SK-N-SH (cell line): ENCODE results near the gene KCTD4. TPM values are rescaled to one million over a fixed set of nuclear protein-coding genes. Genes with fewer than 3 reads are reported as not detected.

ENCODE experiments used
- CTCF ChIA-PET: fragments of 300-600, 350-600 bp; formaldehyde crosslinking; extraction: SDS; loops from one replicate; lab custom pipeline; 2021; lab: Yijun Ruan, JAX
- POLR2A ChIA-PET: fragments of 350-600 bp; sonication (Branson Sonifier 250); formaldehyde crosslinking; extraction: SDS; loops from one replicate; lab custom pipeline; 2020; ENCODE audit warnings: antibody characterized with exemption, inconsistent platforms; lab: Yijun Ruan, JAX
- DNase-seq: peaks from one replicate; pipeline ENCODE4 v3.0.0; 2012
- H2AFZ ChIP-seq: fragments of 200-600 bp; sonication (generic); 2 replicates; pipeline ENCODE4 v1.8.1; 2016; ENCODE audit warnings: antibody characterized with exemption, mild to moderate bottlenecking, low read depth
- H3F3A ChIP-seq: fragments of 200-600 bp; sonication (generic); replicated peaks from 2 replicates; pipeline ENCODE3; 2016; ENCODE audit warnings: antibody characterized with exemption, mild to moderate bottlenecking; ENCODE audit not compliant: insufficient read depth
- H3K27ac ChIP-seq, 2 experiments: fragments of 200-500 bp in 1 of 2; fragments of 200-600 bp in 1 of 2; sonication (Bioruptor generic) in 1 of 2; sonication (generic), shearing (Covaris generic) in 1 of 2; 2 replicates each; pipeline versions ENCODE4 v1.5.1 to v1.6.1; 2014 to 2016; ENCODE audit warnings: low read depth in 2 of 2, inconsistent platforms in 1 of 2, low read length in 1 of 2, mild to moderate bottlenecking in 1 of 2, mixed read lengths in 1 of 2
- H3K27me3 ChIP-seq: fragments of 200-600 bp; sonication (generic), shearing (Covaris generic); 2 replicates; pipeline ENCODE4 v1.6.1; 2016; ENCODE audit warnings: mixed run types; ENCODE audit not compliant: insufficient read depth
- H3K36me3 ChIP-seq, 2 experiments: fragments of 200-500 bp in 1 of 2; fragments of 200-600 bp in 1 of 2; sonication (Bioruptor generic) in 1 of 2; sonication (generic) in 1 of 2; replicated peaks in 1 of 2; 2 replicates each; pipeline versions ENCODE3 to v1.5.1; 2014 to 2016; ENCODE audit warnings: low read length in 1 of 2, mild to moderate bottlenecking in 1 of 2; ENCODE audit not compliant: insufficient read depth in 2 of 2, control insufficient read depth in 1 of 2
- H3K4me1 ChIP-seq, 2 experiments: fragments of 200-500 bp in 1 of 2; fragments of 200-600 bp in 1 of 2; sonication (Bioruptor generic) in 1 of 2; sonication (generic), shearing (Covaris generic) in 1 of 2; 2 replicates each; pipeline versions ENCODE4 v1.5.1 to v1.6.1; 2014 to 2016; ENCODE audit warnings: low read depth in 1 of 2, low read length in 1 of 2, mixed run types in 1 of 2; ENCODE audit not compliant: insufficient read depth in 2 of 2, control insufficient read depth in 1 of 2
- H3K4me2 ChIP-seq: fragments of 200-600 bp; sonication (generic), shearing (Covaris generic); 2 replicates; pipeline ENCODE4 v1.6.1; 2017; ENCODE audit warnings: mixed run types
- H3K4me3 ChIP-seq, 2 experiments: fragments of 200-500 bp in 1 of 2; fragments of 200-600 bp in 1 of 2; sonication (Bioruptor generic) in 1 of 2; sonication (generic), shearing (Covaris generic) in 1 of 2; 2 replicates each; pipeline versions ENCODE4 v1.5.1 to v1.8.1; 2014 to 2016; ENCODE audit warnings: low read depth in 2 of 2, inconsistent platforms in 1 of 2, low read length in 1 of 2, mild to moderate bottlenecking in 1 of 2, mixed read lengths in 1 of 2, moderate library complexity in 1 of 2
- H3K79me2 ChIP-seq: fragments of 200-600 bp; sonication (generic); 2 replicates; pipeline ENCODE4 v1.8.1; 2017; ENCODE audit warnings: mild to moderate bottlenecking; ENCODE audit not compliant: insufficient read depth
- H3K9ac ChIP-seq: fragments of 200-600 bp; sonication (generic); 2 replicates; pipeline ENCODE4 v1.6.1; 2017; ENCODE audit warnings: mixed run types
- H3K9me2 ChIP-seq: fragments of 200-600 bp; sonication (generic); 2 replicates; pipeline ENCODE4 v1.6.1; 2017; ENCODE audit warnings: mixed run types
- H3K9me3 ChIP-seq: fragments of 200-600 bp; sonication (generic); 2 replicates; pipeline ENCODE4 v1.6.1; 2017; ENCODE audit warnings: mixed run types, mild to moderate bottlenecking, moderate library complexity
- H4K20me1 ChIP-seq: fragments of 200-600 bp; sonication (generic); 2 replicates; pipeline ENCODE4 v1.6.1; 2017; ENCODE audit warnings: mild to moderate bottlenecking, mixed run types; ENCODE audit not compliant: insufficient read depth
- CHD2 ChIP-seq: fragments of 150-350 bp; IDR thresholded peaks from 2 replicates; pipeline ENCODE4 v1.6.1; 2018; ENCODE audit warnings: low read length; ENCODE audit not compliant: partially characterized antibody
- CTCF ChIP-seq: fragments of 200-600 bp; sonication (generic); IDR thresholded peaks from 2 replicates; pipeline ENCODE4 v1.6.1; 2017; ENCODE audit warnings: antibody characterized with exemption, mild to moderate bottlenecking, moderate library complexity
- EP300 ChIP-seq, 2 experiments: IDR thresholded peaks; 2 replicates each; pipeline versions ENCODE4 v1.4.0 to v1.6.1; 2012; ENCODE audit warnings: borderline replicate concordance in 1 of 2, low read depth in 1 of 2, low read length in 1 of 2
- FOXJ3 ChIP-seq: sonication (generic); formaldehyde crosslinking; IDR thresholded peaks from 2 replicates; pipeline ENCODE4 v1.5.1; 2020; ENCODE audit warnings: mild to moderate bottlenecking, missing genetic modification reagents
- GATA2 ChIP-seq: sonication (generic); formaldehyde crosslinking; IDR thresholded peaks from 2 replicates; pipeline ENCODE4 v1.5.0; 2020; ENCODE audit warnings: mild to moderate bottlenecking, missing genetic modification reagents
- JUND ChIP-seq: IDR thresholded peaks from 2 replicates; pipeline ENCODE4 v1.4.0; 2012
- MXI1 ChIP-seq: IDR thresholded peaks from 2 replicates; pipeline ENCODE4 v1.6.1; 2012; ENCODE audit warnings: mild to moderate bottlenecking, low read depth, low read length, improper control_type of control experiment
- PBX3 ChIP-seq: IDR thresholded peaks from 2 replicates; pipeline ENCODE4; 2012
- RAD21 ChIP-seq: IDR thresholded peaks from 2 replicates; pipeline ENCODE4 v1.6.1; 2012; ENCODE audit warnings: mild to moderate bottlenecking, low read length
- SMC3 ChIP-seq: IDR thresholded peaks from 2 replicates; pipeline ENCODE4 v1.6.1; 2012; ENCODE audit warnings: low read depth, low read length, improper control_type of control experiment
- TAF1 ChIP-seq: IDR thresholded peaks from 2 replicates; pipeline ENCODE4 v1.6.1; 2012; ENCODE audit warnings: low read depth, mild to moderate bottlenecking, low read length, moderate library complexity, borderline replicate concordance
- WGBS: methylation state at CpG from one replicate; pipeline ENCODE4 v1.1.6; 2017; ENCODE audit warnings: low lambda C conversion rate; 5-methylcytosine and 5-hydroxymethylcytosine counted together
- polyA plus RNA-seq, 3 experiments: library from polyadenylated mRNA; depleted of rRNA; stranded (reverse); fragments of >200 nt; gene quantifications; 2 replicates each; pipeline ENCODE4 v1.2.3, GENCODE V29; 2012
- TF ChIP-seq, protein P1 (sequence below): IDR thresholded peaks from 2 replicates; pipeline ENCODE4 v1.4.0; 2012; ENCODE audit warnings: low read depth, borderline replicate concordance
- TF ChIP-seq, protein P2 (sequence below): IDR thresholded peaks from 2 replicates; pipeline ENCODE4 v1.6.1; 2012; ENCODE audit warnings: mild to moderate bottlenecking, low read depth, low read length, moderate library complexity

The KCTD4 gene
- polyA plus RNA-seq, 1 of the 3 experiments (the other 2 are of a cell fraction) = 0.56 TPM

DNA sequence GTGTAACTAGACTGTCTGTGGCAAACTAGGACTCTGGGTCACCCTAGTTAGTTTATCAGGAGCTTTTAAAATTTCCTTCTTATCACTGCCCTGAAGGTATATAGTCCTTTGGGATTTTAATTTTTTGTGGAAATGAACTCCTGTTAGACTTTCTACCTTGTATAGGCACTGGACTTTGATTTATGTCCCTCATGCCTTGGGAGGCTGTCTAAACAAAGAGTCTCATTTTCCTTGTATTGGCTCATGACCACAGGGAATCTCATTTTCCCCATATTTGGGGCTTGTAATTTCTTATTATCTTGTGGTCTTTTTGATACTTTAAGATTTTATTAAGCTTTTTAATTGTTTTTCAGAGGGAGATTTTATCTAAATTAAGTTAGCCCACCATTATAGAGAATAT is 21.4 kb downstream of the KCTD4 start:
- H3K79me2 ChIP-seq = peaks cover 57% of the 10 kb centered on the region
- POLR2A ChIA-PET = no interaction called here
- CTCF ChIA-PET = interaction anchor here (1.4 kb wide), 1 partner anchor 131 kb away, joined by 3 read pairs; no protein-coding TSS in a partner anchor

DNA sequence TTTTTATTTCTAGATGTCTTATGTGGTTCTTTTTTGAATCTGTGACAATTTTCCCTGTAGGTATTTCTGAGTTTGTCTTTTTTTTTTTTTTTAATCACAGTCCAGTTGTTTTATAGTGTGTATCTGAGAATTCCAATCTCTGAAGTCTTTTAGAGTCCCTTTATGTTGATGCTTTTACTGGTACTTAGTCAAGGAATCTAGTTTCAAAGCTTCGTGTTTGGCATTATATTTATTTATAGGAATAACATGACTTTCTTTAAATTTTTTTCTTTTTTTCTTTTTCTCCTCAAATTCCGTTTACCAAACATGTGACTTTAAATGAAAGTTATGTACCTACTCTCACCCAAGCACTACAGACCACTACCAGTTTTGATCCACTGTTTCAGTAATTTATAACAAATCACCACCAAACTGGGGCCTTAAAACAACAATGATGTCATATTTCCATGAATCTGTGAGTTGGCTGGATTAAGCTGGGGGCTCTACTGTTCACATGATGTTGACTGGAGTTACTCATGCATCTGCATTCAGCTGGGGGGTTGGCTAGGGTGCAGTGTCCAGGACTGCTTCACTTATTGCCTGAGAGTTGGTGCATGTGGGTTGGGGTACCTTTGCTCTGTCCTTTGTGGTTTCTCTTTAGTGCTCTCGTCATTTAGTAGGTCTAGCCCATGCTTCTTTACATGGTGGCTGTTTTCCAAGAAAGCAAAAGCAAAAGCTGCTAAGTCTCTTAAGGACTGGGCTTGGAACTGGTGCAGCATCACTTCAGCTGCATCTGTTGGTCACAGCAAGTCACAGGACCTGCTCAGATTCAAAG is 22.3 kb downstream of the KCTD4 start:
- H3F3A ChIP-seq = peaks cover 8% of the 10 kb centered on the region
- H3K9ac ChIP-seq = peak overlapping the region; percentile 22; the same call in 1 of the 2 replicates
- H3K9me3 ChIP-seq = no peaks in the 10 kb centered on the region
- POLR2A ChIA-PET = no interaction called here
- H3K27ac ChIP-seq = peak overlapping the region in 1 of 2 experiments; percentile 69; a peak in 2 of 4 replicates
- peaks cover 3 to 37% of the 10 kb centered on the region in 2 experiments for H3K4me1 ChIP-seq
- no peaks in the 10 kb centered on the region for H3K9me2 ChIP-seq
- no peak for DNase-seq
- peaks cover 57% of the 10 kb centered on the region for H3K79me2 ChIP-seq
- H2AFZ ChIP-seq = no peak overlapping the region
- 72% methylated on average over 3 of the region's 3 CpGs for WGBS
- H3K27me3 ChIP-seq = no peaks in the 10 kb centered on the region
- H3K36me3 ChIP-seq = peaks cover 2 to 12% of the 10 kb centered on the region in 2 experiments
- H3K4me2 ChIP-seq = peak overlapping the region; percentile 45
- CTCF ChIA-PET = interaction anchor here (1.4 kb wide), 1 partner anchor 131 kb away, joined by 3 read pairs; no protein-coding TSS in a partner anchor
- H4K20me1 ChIP-seq = no peaks in the 10 kb centered on the region
- no peak overlapping the region for H3K4me3 ChIP-seq
- TF ChIP-seq FOXJ3 (CRISPR knock-in tag) = no peak
- TF ChIP-seq, protein P1, sequence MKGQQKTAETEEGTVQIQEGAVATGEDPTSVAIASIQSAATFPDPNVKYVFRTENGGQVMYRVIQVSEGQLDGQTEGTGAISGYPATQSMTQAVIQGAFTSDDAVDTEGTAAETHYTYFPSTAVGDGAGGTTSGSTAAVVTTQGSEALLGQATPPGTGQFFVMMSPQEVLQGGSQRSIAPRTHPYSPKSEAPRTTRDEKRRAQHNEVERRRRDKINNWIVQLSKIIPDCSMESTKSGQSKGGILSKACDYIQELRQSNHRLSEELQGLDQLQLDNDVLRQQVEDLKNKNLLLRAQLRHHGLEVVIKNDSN = peak; percentile 5; the same call in 1 of the 2 replicates
- TF ChIP-seq, protein P2, sequence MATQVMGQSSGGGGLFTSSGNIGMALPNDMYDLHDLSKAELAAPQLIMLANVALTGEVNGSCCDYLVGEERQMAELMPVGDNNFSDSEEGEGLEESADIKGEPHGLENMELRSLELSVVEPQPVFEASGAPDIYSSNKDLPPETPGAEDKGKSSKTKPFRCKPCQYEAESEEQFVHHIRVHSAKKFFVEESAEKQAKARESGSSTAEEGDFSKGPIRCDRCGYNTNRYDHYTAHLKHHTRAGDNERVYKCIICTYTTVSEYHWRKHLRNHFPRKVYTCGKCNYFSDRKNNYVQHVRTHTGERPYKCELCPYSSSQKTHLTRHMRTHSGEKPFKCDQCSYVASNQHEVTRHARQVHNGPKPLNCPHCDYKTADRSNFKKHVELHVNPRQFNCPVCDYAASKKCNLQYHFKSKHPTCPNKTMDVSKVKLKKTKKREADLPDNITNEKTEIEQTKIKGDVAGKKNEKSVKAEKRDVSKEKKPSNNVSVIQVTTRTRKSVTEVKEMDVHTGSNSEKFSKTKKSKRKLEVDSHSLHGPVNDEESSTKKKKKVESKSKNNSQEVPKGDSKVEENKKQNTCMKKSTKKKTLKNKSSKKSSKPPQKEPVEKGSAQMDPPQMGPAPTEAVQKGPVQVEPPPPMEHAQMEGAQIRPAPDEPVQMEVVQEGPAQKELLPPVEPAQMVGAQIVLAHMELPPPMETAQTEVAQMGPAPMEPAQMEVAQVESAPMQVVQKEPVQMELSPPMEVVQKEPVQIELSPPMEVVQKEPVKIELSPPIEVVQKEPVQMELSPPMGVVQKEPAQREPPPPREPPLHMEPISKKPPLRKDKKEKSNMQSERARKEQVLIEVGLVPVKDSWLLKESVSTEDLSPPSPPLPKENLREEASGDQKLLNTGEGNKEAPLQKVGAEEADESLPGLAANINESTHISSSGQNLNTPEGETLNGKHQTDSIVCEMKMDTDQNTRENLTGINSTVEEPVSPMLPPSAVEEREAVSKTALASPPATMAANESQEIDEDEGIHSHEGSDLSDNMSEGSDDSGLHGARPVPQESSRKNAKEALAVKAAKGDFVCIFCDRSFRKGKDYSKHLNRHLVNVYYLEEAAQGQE = no peak
- no peak for TF ChIP-seq MXI1
- TF ChIP-seq EP300 (IDR thresholded peaks at IDR 0.05; ENCODE audit: borderline replicate concordance in 1 of 2, low read depth in 1 of 2, low read length in 1 of 2) = peak in 1 of 2 experiments; percentile 19; a peak in 1 of 4 replicates
- no peak for TF ChIP-seq TAF1
- TF ChIP-seq JUND = peak; percentile 58
- no peak for TF ChIP-seq GATA2 (CRISPR knock-in tag)
- TF ChIP-seq RAD21 = no peak
- no peak for TF ChIP-seq SMC3
- no peak for TF ChIP-seq CHD2

More for the DNA sequence above, 21.4 kb downstream of the KCTD4 start:
- Histone ChIP-seq H2AFZ (no peak overlapping the region), H3K36me3 (peaks cover 2 to 9% of the 10 kb centered on the region in 2 experiments), H3K9me3 (no peaks in the 10 kb centered on the region), H3K9ac (no peak overlapping the region), H3K27me3 (no peaks in the 10 kb centered on the region), H4K20me1 (no peaks in the 10 kb centered on the region), H3K4me2 (peak overlapping the region; percentile 45), H3F3A (peaks cover 3% of the 10 kb centered on the region), H3K9me2 (no peaks in the 10 kb centered on the region), H3K27ac (peak overlapping the region in 1 of 2 experiments; percentile 69; a peak in 2 of 4 replicates), H3K4me3 (no peak overlapping the region), H3K4me1 (peaks cover 3 to 37% of the 10 kb centered on the region in 2 experiments)
- no peak for DNase-seq
- TF ChIP-seq CTCF = no peak
- TF ChIP-seq PBX3 = peak; percentile 48; the same call in 1 of the 2 replicates
